Astrocyte of the spinal cord (primary cell): ENCODE data around the gene RIMS4.

ENCODE experiments used
- DNase-seq: peaks from one replicate; pipeline ENCODE4 v3.0.0; 2011; ENCODE audit warnings: low read depth, low spot score
- H3K4me3 ChIP-seq: 2 replicates; pipeline ENCODE4 v1.5.1; 2011; ENCODE audit warnings: low read depth, mild to moderate bottlenecking, low read length, moderate library complexity
- in situ Hi-C: cut with HindIII; loops from 2 replicates; pipeline ENCODE4 v1.10.0; 2017; ENCODE audit warnings: low sequenced_read_pairs
- TF ChIP-seq, protein P1 (sequence below): IDR thresholded peaks from 2 replicates; pipeline ENCODE4 v1.5.1; 2012; ENCODE audit warnings: low read depth, mild to moderate bottlenecking, low read length, inconsistent platforms

RIMS4 gene

DNA sequence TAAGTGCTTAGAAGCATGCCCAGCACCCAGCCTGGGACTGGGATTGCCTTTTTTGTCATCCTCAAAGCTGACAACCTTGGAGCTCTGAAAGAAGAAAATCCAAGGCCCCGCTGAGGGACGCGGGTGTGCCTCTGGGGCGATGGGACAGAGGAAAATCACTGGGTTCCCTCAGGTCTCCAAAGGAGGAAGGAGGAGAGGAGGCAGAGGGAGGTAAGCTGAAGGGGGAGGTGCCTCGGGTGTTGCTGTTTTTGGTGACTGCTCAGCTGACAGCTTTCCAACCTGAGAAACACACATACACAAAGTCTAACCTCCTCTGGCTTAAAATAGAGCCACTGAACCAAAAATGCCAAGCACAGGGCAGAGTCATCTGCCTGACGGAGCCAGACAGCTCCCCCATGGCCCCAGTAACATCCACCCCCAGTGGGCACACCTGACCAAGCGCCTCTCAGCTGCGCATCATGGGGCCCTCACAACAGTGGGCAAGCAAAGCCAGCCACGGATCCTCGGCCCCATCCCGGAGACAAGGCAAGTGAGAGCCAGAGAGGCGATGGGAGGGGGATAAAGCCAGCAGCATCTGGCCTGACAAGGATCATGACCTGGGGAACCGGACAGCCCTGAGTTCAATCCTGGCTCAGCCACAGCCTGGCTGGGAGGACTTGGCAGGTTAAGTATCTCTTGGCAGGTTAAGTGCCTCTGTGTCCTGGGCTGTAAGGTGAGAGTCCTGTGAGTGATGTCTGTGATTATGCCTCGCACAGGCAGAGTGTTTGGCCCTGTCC lies 67.9 kb downstream of the RIMS4 start:
- no peak overlapping the region for H3K4me3 ChIP-seq
- TF ChIP-seq, protein P1, sequence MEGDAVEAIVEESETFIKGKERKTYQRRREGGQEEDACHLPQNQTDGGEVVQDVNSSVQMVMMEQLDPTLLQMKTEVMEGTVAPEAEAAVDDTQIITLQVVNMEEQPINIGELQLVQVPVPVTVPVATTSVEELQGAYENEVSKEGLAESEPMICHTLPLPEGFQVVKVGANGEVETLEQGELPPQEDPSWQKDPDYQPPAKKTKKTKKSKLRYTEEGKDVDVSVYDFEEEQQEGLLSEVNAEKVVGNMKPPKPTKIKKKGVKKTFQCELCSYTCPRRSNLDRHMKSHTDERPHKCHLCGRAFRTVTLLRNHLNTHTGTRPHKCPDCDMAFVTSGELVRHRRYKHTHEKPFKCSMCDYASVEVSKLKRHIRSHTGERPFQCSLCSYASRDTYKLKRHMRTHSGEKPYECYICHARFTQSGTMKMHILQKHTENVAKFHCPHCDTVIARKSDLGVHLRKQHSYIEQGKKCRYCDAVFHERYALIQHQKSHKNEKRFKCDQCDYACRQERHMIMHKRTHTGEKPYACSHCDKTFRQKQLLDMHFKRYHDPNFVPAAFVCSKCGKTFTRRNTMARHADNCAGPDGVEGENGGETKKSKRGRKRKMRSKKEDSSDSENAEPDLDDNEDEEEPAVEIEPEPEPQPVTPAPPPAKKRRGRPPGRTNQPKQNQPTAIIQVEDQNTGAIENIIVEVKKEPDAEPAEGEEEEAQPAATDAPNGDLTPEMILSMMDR, result no peak
- in situ Hi-C loops, result no loop called here
- no peak for DNase-seq

DNA sequence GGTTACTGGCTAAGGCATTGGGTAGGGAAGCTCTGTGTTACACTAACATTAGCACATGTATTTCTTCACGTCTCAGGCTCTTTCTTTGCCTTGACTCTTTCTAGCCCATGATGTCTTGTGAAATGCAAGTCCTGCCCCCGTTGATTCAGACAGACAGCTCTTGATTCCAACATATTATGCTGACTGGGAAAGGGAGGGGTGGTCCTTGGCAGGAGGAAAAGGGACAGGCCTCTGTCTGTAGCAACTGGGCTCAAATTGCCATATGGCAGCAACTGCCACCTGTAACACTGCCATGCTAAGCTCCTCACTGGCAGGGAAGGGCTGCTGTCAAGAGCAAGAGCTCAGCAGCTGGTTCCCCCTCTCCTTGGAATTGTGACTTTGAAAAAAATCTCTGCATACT lies 70.4 kb downstream of the RIMS4 start:
- H3K4me3 ChIP-seq, result no peak overlapping the region
- DNase-seq, result no peak
- TF ChIP-seq, protein P1, result no peak
- in situ Hi-C loops, result no loop called here

DNA sequence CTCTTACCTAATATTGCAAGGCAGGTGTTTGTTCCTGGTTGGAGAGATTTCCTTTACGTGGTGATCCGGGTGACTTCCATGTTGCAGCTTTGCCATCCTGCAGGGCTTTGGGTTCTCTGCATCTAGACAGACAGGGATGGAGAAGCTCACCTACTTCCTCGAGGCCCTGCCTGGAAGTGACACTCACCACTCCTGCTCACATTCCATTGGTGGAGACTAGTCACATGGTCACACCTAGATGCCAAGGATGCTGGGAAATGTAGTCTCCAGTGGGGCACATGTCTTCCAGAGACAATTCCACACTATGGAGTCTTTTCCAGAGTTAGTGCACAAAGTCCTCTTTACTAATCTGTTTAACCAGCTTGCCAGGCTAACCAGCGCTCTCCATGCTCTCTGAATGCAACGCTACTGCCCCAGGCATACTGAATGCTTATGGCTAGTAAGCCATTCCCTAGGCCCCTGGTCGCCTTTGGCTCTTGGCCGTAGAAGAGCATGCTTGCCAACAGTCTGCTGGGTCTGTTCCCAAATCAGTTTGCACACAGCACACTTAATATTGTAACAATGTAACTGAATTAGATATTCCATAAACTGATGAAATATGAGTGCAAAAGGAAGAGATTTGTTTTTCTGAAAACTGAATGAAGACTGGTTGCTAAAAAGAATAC lies 71.4 kb downstream of the RIMS4 start:
- H3K4me3 ChIP-seq, result no peak overlapping the region
- in situ Hi-C loops, result no loop called here
- DNase-seq, result peak; percentile 56
- TF ChIP-seq, protein P1, result no peak

DNA sequence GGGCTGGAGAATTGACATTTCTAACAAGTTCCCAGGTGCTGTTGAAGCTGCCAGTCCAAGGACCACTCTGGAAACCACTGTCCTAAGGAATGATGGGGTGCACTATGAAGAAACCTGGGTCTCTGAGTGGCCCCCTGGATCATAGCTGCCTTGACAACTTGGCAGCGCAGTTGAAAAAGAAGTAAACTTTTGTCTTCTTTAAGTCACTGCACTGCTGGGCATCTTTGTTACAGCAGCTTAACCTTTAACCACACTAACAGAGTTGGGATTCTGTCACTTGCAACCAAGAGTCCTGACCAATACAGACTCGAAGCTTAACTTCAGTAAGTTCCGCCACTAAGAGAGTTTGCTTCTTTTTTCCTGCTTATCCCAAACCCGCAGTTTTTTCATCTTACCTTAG lies 73.2 kb downstream of the RIMS4 start:
- no peak overlapping the region for H3K4me3 ChIP-seq
- TF ChIP-seq, protein P1, result no peak
- in situ Hi-C loops, result no loop called here
- DNase-seq, result no peak

DNA sequence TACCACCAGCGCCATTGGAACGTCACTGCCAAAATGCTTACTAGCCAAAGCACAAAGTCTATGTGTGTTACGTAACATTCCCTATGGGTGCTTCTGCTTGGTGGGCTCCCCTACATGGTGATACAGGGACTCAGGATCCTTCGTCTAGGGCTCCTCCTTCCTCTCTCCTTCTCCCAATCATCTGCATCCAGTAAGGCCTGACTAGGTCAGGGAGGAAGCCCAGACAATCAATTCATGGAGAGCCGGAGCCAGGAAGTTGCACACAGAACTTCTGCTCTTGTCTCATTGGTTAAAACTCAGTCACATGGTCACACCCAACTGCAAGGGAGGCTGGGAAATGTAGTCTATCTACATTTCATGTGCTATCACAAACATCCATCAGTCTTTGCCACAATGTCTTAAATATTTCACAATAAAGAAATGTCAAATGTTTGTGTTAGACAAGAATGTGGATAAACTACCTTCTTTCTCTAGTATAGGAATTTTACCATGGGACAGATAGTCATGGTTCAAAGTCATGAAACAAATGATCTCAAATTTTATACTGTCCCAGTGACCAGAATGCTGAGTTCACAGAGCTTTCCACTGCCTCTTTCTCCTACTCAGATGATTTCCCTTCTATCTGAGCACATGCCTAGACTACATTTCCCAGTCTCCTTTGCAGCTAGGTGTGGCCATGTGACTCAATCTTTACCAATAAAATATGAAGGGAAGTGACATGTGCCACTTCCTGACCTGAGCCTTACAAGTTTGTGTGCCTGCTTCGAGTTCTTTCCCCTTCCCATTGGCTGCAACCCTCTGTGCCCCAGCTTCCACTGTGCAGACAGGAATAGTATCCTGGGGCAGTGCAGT lies 74.0 kb downstream of the RIMS4 start:
- peak; percentile 78 for DNase-seq
- H3K4me3 ChIP-seq, result no peak overlapping the region
- in situ Hi-C loops, result no loop called here
- TF ChIP-seq, protein P1, result no peak

DNA sequence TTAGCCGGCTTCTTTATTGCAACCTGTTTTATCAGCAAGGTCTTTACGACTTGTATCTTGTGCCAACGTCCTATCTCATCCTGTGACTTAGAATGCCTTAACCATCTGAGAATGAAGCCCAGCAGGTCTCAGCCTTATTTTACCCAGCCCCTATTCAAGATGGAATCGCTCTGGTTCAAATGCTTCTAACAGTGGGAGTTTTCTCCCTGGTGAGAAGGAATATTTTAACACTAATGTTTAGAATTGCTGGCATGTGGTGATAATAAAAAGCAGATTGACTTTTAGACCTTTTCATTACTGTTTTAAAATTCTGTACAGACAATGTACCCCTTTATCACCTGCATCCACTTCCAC lies 74.6 kb downstream of the RIMS4 start:
- in situ Hi-C loops, result no loop called here
- no peak for DNase-seq
- no peak overlapping the region for H3K4me3 ChIP-seq
- TF ChIP-seq, protein P1, result no peak
